ENCODE data around the gene FSD2.

- TF ChIP-seq CTCF (IDR thresholded peaks at IDR 0.05) (no peak), EZH2 (IDR thresholded peaks at IDR 0.05; ENCODE audit: borderline replicate concordance, insufficient read depth, low read depth, low read length, poor library complexity, severe bottlenecking) (no peak)
These were observed 37.3 kb downstream of the FSD2 start for GRCh38 chr15:82768414-82769054.

Measured in B cell (primary cell).